AG09309 (cell line): ENCODE measurements around the gene CDH20.

Experiments
- DNase-seq: peaks from one replicate; pipeline ENCODE4 v3.0.0-alpha.2; 2010; ENCODE audit warnings: low read depth
- H3K4me3 ChIP-seq: 2 replicates; pipeline ENCODE4 v1.5.1; 2011; ENCODE audit warnings: mild to moderate bottlenecking, low read depth, low read length, moderate library complexity; ENCODE audit not compliant: control insufficient read depth
- TF ChIP-seq, protein P1 (sequence below): IDR thresholded peaks from 2 replicates; pipeline ENCODE4 v1.5.1; 2011; ENCODE audit warnings: mild to moderate bottlenecking, low read depth, low read length, inconsistent platforms; ENCODE audit not compliant: insufficient read depth, control insufficient read depth; ENCODE audit errors: missing control alignments

The CDH20 gene

DNA sequence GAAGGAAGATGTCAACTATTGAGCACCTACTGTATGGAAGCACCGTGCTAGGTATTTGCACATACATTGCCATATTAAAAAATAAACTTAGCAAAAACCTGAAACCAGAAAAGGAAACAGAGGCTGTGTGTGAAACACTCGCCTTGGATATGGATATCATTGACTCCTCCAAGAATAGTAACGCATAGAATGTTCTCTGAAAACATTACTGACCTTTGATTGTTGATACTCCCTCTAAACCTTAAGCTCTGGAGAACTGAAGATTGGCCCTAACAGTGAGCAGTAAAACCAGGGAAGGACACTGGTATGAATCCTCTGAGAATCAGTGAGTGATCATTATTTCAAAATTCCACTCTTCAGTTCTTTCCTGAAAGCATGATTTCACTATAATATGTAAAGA, 236.8 kb downstream of the CDH20 start:
- TF ChIP-seq, protein P1, sequence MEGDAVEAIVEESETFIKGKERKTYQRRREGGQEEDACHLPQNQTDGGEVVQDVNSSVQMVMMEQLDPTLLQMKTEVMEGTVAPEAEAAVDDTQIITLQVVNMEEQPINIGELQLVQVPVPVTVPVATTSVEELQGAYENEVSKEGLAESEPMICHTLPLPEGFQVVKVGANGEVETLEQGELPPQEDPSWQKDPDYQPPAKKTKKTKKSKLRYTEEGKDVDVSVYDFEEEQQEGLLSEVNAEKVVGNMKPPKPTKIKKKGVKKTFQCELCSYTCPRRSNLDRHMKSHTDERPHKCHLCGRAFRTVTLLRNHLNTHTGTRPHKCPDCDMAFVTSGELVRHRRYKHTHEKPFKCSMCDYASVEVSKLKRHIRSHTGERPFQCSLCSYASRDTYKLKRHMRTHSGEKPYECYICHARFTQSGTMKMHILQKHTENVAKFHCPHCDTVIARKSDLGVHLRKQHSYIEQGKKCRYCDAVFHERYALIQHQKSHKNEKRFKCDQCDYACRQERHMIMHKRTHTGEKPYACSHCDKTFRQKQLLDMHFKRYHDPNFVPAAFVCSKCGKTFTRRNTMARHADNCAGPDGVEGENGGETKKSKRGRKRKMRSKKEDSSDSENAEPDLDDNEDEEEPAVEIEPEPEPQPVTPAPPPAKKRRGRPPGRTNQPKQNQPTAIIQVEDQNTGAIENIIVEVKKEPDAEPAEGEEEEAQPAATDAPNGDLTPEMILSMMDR: no peak
- no peak overlapping the region for H3K4me3 ChIP-seq
- DNase-seq: no peak

DNA sequence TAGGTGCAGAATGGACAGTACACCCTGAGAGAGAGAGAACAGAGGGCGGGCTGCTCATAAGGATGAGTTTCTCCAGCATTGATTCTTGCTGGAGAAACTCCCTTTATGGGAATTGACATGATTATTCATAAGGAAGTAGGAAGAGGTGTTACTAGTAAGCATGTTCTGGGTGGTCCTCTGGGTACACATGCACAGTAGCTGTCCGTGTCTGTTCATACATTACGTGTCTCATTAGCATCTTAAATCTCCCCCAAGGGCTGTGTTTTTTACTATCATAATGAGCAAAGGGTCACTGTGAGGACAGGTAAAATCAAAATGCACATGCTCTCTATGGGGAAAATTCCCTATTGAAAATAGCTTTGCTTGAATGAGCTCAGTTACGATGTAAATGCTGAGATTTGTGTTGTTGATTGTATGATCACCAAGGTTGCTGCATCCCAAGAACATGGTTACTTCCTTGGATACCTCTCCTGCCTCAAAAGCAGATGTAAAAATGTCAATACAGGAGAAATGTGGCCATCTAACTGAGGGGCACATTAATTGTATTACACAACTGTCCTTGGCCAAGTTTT, 238.9 kb downstream of the CDH20 start:
- no peak overlapping the region for H3K4me3 ChIP-seq
- no peak for DNase-seq
- TF ChIP-seq, protein P1: no peak

DNA sequence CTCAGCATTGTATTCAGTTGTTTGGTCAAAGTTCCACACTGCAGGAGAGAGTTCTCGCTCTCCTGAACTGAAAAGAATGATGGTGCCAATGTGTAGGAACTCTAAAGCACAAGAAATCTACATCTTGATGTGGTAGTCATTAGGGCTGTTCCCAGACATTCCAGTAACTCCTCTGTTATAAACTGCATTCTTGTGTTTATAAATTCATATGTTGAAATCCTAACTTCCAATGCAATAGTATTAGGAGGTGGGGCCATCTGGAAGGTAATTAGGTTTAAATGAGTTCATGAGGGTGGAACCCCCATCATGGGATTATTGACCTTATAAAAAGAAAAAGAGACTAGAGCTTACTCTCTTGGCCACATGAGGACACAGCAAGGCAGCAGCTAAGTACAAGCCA, 239.6 kb downstream of the CDH20 start:
- DNase-seq: no peak
- no peak overlapping the region for H3K4me3 ChIP-seq
- TF ChIP-seq, protein P1: no peak

DNA sequence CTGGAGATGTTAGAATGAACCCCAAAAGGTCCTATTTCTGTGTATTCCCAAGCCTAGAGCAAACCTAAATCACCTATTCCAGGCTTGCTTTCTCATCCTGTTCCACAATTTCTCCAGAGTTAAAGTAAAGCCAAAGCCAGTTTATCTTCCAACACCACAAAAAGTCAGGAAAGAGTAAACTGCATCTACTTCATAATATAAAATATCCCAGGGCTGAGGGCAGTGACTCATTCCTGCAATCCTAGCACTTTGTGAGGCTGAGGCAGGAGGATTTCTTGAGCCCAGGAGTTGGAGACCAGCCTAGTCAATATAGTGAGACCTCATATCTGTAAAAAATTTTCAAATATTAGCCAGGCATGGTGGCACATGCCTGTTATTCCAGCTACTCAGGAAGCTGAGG, 241.4 kb downstream of the CDH20 start:
- H3K4me3 ChIP-seq: no peak overlapping the region
- TF ChIP-seq, protein P1: no peak
- DNase-seq: no peak

DNA sequence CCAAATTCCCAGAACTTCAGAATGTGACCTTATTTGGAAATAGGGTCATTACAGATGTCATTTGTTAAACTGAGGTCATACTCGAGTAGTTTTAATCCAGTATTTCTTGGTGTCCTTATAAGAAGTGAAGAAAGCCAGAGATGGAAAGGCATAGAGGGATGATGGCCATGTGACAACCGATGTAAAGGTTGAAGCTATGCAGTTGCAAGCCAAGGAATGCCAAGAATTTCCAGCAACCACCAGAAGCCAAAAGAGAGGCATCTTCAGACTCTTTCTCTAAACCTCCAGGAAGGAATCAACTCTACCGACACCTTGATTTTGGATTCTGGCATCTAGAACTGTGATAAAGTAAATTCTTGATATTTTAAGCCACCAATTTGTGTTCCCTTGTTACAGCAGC, 242.2 kb downstream of the CDH20 start:
- TF ChIP-seq, protein P1: no peak
- no peak overlapping the region for H3K4me3 ChIP-seq
- DNase-seq: no peak

DNA sequence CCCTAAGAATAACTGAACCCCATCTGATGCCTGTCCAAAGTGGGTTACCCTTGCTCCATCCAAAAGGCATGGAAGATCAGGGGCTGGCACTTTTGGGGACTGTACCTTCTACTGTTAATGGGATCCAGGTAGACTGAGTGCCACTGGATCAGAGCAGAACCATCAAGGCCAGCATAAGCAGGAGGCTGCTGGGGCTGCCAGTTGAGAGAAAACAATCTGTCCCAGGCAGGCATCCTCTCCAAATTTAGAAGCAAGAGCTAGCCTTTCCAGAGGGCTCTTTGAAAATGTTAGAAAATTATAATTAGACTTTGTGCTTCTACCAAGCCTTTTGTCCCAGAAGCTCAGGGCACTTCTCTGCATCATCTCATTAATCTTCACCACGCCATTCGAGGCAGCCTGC, 245.6 kb downstream of the CDH20 start:
- TF ChIP-seq, protein P1: no peak
- no peak for DNase-seq
- H3K4me3 ChIP-seq: no peak overlapping the region

DNA sequence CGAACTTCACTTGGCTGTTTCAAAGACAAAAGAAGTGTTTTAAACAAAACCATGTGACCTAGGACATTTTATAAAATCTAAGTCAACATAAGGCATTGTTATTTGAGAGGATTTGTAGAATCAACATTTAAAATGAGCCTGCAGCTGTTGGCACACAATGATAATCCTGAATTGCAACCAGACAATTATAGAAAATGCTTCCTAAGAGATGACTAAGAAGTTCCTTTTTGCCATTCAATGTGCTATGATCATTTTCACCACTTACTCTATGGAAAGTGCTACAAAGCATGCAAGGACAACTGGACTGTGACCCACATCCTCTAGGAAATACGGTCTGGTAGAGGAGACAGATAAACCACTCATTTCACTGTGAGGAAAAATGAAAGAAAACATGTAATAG, 246.4 kb downstream of the CDH20 start:
- no peak overlapping the region for H3K4me3 ChIP-seq
- no peak for DNase-seq
- TF ChIP-seq, protein P1: no peak
